Thyroid gland (tissue), 4 donors: ENCODE measurements around the gene HPD.

Experiments used
- CTCF ChIP-seq, 6 experiments: fragments of 200-600 bp in 3 of 6; fragments of 450-650 bp in 3 of 6; sonication (generic) in 3 of 6; IDR thresholded peaks; one replicate each; pipeline ENCODE4 v1.5.1; 2016 to 2019; ENCODE audit warnings: antibody characterized with exemption in 6 of 6, mild to moderate bottlenecking in 2 of 6, inconsistent platforms in 1 of 6, moderate library complexity in 1 of 6
- POLR2A ChIP-seq, 2 donors: fragments of 450-650 bp; IDR thresholded peaks; one replicate each; pipeline ENCODE4 v1.6.1; 2017; ENCODE audit warnings: antibody characterized with exemption in 2 of 2, mild to moderate bottlenecking in 2 of 2, moderate library complexity in 1 of 2

- no peak for TF ChIP-seq CTCF (IDR thresholded peaks at IDR 0.05)
- no peak for TF ChIP-seq POLR2A (IDR thresholded peaks at IDR 0.05)
Observed at GRCh38 chr12:121816925-121817647, 41.6 kb downstream of the HPD start.
